GM19463 (cell line): ENCODE measurements around the gene MAP3K5.
"Not testable (repeated sequence)": the region's sequence is repeated elsewhere in the genome, so short reads cannot be mapped to it uniquely, and the experiment has no call there.

Experiments used
- ATAC-seq: cut with Tn5 transposase; IDR thresholded peaks from one replicate; pipeline ENCODE4 v1.9.1; 2021; ENCODE audit warnings: mild to moderate bottlenecking, moderate library complexity; ENCODE audit not compliant: unreplicated experiment

Gene MAP3K5

DNA sequence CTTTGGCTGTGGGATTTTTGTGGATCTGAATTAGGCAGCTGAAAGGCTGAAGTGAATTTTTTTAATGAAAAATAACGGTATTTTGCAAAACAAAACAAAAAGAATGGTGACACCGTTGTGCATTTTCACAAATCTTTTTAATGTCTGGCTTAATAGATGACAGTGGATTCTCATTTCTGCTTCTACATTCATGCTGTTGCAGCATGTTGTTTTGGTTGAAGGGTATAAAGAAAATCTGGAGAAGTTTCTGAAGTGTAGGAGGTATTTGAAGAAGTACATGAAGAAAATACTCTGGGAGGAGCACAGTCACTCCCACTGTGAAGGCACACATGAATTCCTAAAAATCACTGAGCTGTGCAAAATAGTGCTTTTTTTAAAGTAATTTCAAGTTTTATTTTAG lies 3.1 kb upstream of the MAP3K5 start:
- ATAC-seq, result no peak

DNA sequence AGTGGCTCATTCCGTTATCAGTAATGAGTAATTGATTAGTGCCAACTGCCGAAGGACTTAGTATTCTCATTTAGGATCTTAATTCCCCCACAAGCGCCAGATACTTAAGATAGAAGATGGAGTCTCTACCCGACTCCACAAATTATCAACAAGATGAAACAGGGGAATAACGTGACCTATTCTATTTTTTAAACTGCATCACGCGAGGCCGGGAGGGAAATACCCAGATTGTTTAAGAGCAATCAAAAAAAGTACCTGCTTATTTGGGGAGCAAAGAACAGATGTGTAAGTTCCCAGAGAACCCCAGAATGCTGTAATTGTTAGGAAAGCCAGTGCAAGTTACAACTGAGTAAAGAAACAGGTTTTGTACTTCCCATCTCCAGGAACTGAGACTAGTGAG lies 1.1 kb upstream of the MAP3K5 start:
- no peak for ATAC-seq

DNA sequence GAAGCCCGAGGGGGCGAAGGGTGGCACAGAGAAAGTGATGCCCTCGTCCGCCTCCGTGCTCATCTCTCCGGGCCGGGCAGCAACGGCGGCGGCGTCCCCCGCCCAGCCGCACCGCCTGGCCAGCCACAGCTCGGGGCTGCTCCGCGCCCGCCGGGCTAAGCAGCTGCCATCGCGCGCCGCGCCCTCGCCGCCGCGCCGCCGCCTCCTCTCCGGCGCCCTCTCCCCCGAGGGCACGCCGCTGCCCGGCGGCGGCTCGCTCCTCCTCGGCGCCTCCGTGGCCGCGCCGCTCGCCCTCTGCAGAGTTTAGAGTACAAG lies 225 bp downstream of the MAP3K5 start:
- no peak for ATAC-seq

DNA sequence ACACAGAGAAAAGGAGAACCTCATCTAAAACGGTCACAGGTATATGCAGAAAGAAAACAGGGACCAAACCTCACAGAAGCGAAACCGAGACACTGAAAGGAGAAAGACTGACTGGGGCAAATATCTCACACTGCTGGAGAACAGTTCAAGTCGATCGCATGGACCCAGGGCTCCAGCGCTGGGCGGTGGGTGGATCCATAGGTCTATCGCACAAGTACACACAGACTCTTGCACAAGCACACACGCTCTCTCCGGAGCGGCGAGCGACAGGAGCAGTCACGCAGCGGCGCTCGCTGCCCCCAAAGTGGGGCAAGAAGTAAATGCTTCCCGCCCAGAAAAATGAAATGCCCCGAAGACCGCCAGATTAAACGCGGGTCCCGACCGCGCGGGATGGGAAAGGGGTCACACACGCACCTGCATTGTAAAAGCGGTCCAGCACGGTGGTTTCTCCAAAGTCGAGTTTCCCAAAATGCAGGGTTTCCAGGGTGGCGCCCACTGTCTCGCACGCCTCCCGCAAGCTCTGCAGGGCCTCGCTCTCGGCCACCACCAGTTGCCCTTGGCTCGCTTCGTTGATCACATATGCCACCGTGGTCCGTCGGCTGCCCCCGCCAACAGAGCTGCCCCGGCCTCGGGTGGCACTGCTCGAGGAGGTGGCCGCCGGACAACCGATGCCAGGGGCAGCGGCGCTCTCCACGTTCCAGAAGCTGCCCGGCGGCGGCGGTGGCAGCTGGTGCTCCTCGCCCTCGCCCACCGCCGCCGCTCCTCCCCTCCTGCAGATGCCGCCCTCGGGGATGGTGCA lies 782 bp downstream of the MAP3K5 start:
- peak; percentile 3 for ATAC-seq

DNA sequence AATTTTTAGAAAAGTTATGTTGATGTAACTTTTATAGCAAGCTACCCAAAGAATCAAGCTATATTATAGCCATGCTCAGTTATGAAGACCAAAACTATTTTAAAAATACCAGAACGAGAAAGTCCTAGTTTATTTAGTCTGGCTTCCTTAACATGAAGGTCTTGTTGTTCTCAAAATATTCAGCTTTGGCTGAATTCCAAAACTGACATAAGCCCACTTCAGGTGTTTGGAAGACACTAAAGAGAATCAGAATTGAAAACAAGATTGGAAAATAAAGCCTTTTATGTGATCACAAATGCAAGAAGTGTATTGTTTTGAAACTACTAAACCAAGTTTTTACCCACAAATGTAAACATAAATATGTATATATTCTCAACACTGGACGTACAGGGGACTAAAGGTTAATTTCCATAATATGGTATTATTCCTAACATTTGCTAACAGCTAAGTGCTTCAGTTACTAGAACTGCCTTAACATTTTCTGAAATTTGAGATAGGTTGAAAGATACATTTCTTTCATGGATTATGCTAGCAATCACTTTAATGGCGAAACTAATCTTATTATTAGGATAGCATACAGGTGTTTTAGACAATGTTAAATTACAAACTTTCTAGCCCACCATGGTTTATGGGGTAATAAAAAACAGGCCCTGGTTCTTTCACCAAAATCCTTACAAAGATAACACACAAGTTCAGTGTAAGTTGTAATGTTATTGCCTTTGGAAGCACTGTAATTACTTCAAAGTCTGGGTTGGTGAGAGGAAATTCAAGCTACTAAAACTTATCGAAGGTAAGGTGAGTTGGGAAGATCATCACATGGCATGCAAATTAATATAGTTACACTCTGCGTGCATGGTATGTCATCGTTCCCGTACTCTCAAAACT lies 1.6 kb downstream of the MAP3K5 start:
- ATAC-seq, result no peak

DNA sequence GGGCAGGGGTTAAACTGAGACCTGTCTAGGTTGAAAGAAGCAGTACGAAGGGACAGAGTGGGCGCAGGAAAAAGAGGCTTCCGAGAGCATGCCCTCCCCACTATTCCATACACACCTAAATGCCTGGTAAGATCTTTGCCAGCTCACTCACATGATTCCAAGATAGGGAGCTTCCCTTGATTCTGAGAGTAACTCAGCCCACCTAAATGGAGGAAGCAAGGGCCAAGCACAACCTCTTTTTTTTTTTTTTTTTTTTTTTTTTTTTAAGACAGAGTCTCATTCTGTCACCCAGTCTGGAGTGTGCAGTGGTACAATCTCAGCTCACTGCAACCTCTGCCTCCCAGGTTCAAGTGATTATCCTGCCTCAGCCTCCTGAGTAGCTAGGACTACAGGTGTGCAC lies 2.8 kb downstream of the MAP3K5 start:
- ATAC-seq, result not testable (repeated sequence)

DNA sequence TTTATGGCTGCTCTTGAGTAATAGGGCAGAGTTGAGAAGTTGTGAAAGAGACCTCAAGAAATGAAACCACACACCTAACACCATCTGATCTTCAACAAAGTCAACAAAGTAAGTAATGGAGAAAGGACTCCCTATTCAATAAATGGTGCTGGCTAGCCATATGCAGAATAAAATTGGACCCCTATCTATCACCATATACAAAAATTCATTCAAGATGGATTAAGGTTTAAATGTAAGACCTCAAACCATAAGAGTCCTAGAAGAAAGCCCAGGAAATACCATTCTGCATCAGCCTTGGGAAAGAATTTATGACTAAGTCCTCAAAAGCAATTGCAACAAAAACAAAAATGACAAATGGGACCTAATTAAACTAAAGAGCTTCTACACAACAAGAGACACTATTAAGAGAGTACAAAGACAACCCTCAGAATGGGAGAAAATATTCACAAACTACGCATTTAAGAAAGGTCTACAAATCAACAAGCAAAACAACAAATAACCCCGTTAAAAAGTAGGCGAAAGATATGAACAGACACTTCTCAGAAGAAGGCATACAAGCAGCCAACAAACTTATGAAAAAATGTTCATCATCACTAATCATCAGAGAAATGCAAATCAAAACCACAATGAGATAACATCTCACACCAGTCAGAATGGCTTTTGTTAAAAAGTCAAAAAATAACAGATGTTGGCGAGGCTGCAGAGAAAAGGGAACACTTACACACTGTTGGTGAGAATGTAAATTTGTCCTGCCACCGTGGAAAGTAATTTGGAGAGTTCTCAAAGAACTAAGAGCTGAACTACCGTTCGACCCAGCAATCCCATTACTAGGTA lies 4.0 kb downstream of the MAP3K5 start:
- ATAC-seq, result no peak

DNA sequence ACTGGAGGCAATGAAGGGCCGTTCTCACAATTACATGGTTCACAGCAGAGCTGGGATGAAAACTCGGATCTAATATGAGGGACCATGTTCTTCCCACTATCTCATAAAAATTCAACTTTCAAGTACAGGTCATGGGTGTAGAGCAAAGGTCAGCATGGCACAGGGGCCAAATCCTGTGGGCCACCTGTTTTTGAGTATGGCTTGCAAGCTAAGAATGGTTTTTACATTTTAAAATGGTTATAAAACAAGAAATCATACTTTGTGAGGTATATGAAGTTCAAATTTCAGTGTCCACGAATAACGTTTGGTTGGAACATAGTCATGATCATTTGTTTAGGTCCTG lies 4.6 kb downstream of the MAP3K5 start:
- ATAC-seq, result no peak

DNA sequence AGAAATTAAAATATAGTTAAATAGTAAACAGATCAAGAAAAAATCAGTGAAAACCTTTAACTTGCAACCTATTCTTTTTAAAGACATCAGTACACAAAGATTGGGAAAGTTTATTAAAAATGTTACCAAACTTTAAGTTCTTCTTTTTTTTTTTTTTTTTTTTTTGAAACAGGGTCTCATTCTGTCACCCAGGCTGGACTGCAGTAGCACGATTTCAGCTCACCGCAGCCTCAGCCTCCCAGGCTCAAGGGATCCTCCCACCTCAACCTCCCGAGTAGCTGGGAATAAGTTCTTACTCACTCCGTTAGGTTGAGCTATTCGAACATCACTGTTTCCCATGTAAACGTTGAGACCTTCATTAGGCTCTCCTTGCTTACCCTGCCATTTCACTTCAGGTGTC lies 5.6 kb downstream of the MAP3K5 start:
- no peak for ATAC-seq

DNA sequence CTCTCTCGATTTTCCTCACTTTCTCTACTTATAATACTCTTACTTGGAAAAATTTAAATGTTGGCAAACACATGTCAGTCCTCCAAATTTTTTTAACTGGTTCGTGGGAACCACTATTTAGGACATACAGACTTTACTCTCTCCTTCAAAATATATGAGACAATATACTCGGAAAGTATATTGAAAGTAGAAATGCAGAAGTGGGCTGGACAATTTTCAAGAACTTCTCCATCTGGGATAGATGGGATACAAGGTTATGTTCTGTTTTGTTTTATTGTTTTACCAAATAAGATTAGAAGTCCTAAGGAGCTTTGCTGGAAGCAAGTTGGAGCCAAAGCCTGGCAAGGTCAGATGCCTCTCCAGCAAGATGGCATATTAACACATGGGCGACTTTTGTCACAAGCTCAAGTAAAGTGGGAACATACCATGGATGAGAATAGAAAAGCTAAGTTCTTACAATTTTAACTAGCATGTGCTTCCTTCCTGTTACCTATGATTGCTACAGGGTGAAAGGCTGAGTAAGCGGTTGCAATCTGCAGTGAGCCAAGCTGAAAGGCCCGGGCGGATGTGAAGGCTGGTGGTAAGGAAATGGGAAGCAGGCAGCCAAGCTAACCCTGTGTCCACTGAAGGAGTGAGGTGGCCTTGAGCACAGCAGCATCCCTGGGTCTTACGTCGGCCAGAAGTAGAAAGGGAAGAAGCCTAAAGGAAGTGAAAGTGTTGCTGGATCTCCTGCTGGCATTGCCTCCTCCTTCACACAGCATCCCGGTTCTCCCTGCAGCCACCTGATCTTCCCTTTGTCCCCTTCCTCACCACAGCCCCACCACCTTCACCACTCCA lies 7.1 kb downstream of the MAP3K5 start:
- peak; percentile 55 for ATAC-seq

DNA sequence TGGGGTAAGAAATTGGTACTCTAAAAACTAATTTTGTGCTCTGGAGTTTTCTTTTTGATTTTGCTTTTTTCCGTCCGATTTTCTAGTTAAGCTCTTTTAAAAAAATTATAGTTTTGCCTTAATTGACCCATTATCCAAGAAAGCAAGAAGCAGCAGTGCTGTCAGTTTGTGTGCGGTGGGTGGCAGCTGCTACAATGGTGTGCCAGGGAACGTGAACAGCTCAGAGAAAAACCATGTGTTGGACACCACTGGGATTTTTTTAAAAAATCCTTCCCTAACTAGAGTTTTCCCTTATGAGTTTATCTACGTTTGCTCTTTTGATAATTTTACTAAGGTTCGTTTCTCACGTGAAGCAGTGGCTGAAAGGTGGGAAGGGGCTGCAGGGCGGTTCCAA lies 8.0 kb downstream of the MAP3K5 start:
- ATAC-seq, result no peak

DNA sequence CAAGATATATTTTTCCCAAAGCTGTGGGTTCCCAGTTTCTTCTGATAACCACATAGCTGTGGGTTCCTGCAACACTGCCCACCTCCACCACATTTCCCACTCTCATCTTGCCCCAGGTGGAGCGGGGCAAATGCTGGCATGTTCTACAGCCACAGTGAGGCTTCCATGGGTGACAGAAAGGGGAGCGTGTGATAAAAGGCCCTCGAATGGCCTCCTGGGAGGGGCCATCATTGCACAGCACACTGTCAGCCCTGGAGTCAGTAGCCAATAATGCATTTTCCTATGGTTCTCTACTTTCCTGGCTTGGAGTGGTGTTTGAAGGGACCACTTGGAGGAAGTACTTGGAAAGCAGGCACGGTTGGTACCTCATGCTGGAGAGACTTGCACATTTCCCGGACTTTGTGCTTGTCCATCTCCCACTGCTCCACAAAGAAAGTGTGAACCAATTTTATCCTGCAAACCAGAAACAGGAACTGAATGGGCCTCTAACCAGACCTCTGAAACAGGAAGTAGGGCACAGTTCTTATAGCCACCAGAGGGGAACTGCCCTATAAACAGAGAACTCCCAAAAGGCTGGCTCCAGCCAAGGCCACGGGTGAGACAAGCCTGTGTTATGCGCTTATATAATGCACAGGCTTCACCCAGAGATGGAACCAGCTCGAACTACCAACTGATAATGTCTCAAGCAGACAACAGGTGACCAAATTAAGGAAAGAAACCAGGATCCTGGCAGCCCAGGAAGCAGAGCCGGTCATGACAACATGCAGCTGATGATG lies 8.6 kb downstream of the MAP3K5 start:
- ATAC-seq, result peak; percentile 69

DNA sequence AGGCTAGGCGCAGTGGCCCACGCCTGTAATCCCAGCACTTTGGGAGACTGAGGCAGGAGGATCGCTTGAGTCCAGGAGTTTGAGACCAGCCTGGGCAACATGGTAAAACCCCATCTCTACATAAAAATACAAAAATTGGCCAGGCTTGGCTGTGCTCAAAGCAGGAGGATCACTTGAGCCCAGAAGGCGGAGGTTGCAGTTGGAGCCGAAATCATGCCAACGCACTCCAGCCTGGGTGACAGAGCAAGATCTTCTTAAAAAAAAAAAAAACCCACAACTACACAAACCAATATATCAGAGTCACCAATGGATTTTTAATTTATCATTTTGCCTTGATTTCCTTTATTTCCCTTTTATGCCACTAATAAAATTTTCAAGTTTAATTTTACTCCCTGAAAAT lies 9.3 kb downstream of the MAP3K5 start:
- no peak for ATAC-seq

DNA sequence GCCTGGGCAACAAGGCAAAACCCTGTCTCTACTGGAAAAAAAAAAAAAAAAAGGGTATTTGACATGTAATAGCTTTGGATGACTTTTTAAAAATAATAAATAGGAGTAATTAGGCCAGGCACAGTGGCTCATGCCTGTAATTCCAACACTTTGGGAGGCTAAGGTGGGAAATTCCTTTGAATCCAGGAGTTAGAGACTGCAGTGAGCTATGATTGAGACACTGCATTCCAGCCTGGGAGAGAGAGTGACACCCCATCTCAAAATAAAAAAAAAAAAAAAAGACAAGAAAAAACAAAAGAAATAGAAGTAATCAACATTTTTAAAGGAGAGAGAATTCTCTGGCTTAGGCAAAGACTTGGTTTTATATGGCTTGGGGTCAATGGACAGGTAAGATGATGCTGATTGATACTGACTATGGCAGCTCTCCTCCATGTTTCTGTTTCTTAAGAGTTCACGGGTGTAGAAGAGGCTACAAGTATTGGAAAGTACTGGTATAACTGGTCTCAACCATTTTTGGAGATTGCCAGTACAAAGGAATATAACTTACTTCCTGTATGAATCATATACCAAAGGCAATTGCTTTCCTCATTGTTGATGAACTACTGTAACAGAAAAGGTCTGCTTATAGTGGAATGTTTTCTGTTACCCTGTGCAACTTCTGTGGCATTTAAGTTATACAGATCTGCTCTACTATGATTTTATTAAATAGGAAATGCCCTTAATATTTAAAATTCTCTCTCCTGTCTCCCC lies 10.1 kb downstream of the MAP3K5 start:
- ATAC-seq, result no peak

DNA sequence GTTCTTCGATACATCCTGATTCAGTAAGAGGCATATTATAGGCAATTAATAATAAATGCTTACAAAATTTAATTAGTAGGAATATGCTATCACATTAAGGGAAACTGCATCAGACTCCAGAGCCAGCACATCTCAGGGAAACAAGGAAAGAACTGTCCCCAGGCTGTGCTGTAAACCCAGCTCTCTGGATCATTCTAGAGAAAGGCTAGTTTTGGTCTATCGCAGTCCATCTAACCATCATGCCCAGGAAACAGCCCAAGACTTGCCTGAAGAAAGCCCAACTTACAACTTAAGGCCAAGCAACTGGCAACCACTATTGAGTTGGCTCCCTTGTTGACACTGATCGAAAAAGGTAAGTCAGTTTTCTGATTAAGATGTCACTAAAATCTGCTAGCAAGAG lies 11.3 kb downstream of the MAP3K5 start:
- ATAC-seq, result no peak

DNA sequence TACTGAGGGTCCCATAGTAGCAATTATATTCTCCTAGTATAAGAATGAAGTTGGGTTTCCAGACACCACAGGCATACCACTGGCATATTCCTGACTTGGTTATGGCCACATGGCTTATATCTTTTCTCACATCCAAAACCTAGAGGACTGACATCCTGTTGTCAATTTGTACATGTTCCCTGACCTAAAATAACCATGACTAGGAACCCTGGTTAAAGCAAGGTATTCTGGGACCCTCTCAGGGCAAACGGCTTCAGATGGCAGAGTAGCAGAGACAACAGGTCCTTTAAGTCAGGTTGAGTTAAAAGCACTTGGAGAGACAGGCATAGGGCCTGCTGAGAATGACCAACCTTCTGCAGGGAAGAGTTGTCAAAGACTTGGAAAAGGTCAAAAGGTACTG lies 12.6 kb downstream of the MAP3K5 start:
- no peak for ATAC-seq

DNA sequence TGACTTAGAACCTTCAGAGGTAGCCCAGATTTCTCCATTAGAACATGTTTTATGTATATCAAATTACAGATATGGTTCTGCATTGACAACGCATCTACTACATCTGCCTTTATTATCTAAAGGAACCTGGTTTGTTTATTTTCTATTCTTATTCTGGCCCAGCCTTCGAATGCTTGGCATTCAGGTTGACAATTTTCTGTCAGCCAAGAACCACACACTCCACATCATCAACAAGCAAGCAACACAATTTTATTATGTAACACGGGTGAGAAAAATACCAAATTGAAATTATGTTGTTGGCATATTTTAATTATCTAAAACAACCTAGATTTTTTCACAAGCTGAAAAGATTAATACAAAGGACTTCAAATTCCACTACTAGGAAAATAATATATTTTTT lies 14.6 kb downstream of the MAP3K5 start:
- no peak for ATAC-seq

DNA sequence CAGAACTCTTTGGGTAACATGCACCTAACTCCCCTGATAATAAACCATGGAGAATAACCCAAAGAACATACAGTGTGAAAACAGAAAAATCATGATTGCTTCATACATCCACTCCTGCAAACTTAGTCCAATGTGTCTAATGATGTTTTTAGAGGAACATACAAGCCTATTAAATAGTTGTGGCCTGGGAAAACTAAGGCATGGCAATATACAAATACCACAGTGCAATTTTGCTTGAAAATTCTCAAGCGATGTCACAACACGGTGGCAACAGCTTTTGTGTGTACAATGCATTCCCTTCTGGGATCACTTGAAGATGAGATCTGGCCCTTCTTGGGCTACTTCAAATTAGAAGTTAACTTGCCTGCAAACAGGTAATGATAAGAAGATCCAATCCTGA lies 16.7 kb downstream of the MAP3K5 start:
- no peak for ATAC-seq

DNA sequence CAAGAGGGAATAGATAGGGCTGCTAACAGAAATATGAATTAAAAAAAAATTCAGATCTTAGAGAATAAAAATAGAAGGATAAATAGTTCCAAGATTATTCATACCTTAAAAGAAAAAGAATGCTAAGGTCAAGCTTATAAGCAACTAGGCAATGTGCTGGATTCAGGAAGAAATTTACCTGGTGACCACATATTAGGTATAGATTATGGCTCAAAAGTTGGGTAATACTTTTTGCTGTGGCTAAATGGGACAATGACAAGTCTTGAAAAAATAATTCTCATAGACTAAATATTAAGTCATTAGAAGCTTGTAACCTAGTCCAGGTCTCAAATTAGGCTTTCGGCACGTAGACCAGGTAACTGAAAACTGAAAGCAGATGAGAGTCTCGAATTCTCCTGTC lies 17.2 kb downstream of the MAP3K5 start:
- no peak for ATAC-seq
